Astrocyte of the spinal cord (primary cell): ENCODE data around the gene BABAM2.
"Not testable (repeated sequence)": the region's sequence is repeated elsewhere in the genome, so short reads cannot be mapped to it uniquely, and the experiment has no call there.

Source experiments
- DNase-seq: peaks from one replicate; pipeline ENCODE4 v3.0.0; 2011; ENCODE audit warnings: low read depth, low spot score
- H3K4me3 ChIP-seq: 2 replicates; pipeline ENCODE4 v1.5.1; 2011; ENCODE audit warnings: low read depth, mild to moderate bottlenecking, low read length, moderate library complexity
- CTCF ChIP-seq: IDR thresholded peaks from 2 replicates; pipeline ENCODE4 v1.5.1; 2012; ENCODE audit warnings: low read depth, mild to moderate bottlenecking, low read length, inconsistent platforms
- in situ Hi-C: cut with HindIII; loops from 2 replicates; pipeline ENCODE4 v1.10.0; 2017; ENCODE audit warnings: low sequenced_read_pairs

BABAM2 gene

GRCh38 chr2:27976308-27976707 is 85.8 kb downstream of the BABAM2 start:
- in situ Hi-C loops = no loop called here

GRCh38 chr2:27977731-27978312 is 87.3 kb downstream of the BABAM2 start:
- peak; percentile 94 for DNase-seq
- TF ChIP-seq CTCF = no peak
- no peak overlapping the region for H3K4me3 ChIP-seq
- in situ Hi-C loops = no loop called here

More at GRCh38 chr2:27976308-27976707, 85.8 kb downstream of the BABAM2 start:
- no peak for TF ChIP-seq CTCF
- no peak for DNase-seq
- no peak overlapping the region for H3K4me3 ChIP-seq

DNA sequence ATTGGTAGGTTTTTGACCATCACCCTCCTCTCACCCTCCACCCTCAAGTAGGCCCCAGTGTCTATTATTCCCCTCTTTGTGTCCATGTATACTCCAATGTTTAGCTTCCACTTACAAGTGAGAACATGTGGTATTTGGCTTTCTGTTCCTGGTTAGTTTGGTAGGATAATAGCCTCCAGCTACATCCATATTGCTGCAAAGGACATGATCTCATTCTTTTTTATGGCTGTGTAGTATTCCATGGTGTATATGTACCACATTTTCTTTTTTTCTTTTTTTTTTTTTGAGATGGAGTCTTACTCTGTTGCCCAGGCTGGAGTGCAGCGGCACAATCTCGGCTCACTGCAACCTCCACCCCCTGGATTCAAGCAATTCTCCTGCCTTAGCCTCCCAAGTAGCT is 88.2 kb downstream of the BABAM2 start:
- in situ Hi-C loops, H3K4me3 ChIP-seq, DNase-seq: not testable (repeated sequence)

- peak; percentile 44 for DNase-seq
- in situ Hi-C loops = no loop called here
- no peak for TF ChIP-seq CTCF
Observed at GRCh38 chr2:27980242-27980641, 89.7 kb downstream of the BABAM2 start.

DNA sequence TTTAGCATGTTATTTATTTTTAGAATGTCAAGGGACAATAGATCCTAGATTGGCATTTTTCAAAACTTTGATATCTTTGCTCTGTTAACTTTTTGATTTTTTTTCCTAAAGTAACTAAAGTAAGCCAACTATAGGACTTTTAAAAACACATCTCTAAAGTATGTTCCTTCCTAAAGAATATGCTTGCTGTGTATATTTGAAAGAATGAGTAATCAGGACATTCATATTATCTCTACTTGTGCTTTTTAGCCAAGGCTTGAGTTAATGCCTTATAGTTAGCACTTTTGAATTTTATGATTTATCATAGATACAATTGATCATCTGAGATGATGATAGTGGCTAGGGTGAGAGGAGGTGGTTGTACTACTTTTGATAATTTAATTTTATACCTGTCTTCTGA is 93.6 kb downstream of the BABAM2 start:
- H3K4me3 ChIP-seq = no peak overlapping the region
- in situ Hi-C loops = no loop called here
- no peak for DNase-seq
- TF ChIP-seq CTCF = no peak

More at GRCh38 chr2:27980242-27980641, 89.7 kb downstream of the BABAM2 start:
- no peak overlapping the region for H3K4me3 ChIP-seq

- no peak for TF ChIP-seq CTCF
- H3K4me3 ChIP-seq = no peak overlapping the region
- in situ Hi-C loops = no loop called here
- no peak for DNase-seq
Observed at GRCh38 chr2:27988306-27988705, 97.8 kb downstream of the BABAM2 start.

DNA sequence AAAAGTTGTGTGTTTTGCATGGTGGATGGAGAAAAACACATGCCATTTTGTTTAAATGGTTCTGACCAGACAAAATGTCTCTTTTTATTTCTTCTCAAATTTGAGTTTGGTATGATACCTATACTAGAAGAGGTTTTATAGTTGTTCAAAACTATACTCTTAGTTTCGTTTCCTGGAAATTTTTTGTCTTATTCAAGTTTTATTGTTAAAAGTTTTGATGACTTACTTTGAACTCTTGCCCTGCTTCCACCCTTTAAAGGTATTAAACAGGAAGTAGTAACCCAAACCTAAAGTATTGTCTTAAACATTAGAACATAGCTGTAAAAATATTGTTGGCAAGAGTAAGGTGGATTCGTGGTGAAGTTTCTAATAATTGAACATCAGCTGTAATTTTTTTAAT is 98.2 kb downstream of the BABAM2 start:
- TF ChIP-seq CTCF = no peak
- in situ Hi-C loops = no loop called here
- no peak for DNase-seq
- no peak overlapping the region for H3K4me3 ChIP-seq
